Small intestine (tissue), 16 donors: ENCODE data around the gene PPM1J. TPM values are rescaled to one million over a fixed set of nuclear protein-coding genes. Genes with fewer than 3 reads are reported as not detected.
A peak's percentile ranks its signal among the peaks of the same experiment; 100 is the strongest.

Experiments
- DNase-seq, 2 donors: peaks; one replicate each; pipeline versions ENCODE4 v3.0.0 to v3.0.0-alpha.2; 2013
- FAIRE-seq: peaks from 2 replicates; lab custom pipeline; 2012; peaks lifted over from hg19 to GRCh38; lab: Jason Lieb, UNC
- H3K27ac ChIP-seq, 3 donors: one replicate each; pipeline ENCODE4 v1.5.1; 2013; ENCODE audit warnings: low read length in 2 of 3, mild to moderate bottlenecking in 2 of 3, control low read depth in 1 of 3, inconsistent platforms in 1 of 3, low read depth in 1 of 3, moderate library complexity in 1 of 3
- H3K27me3 ChIP-seq, 3 donors: one replicate each; pipeline ENCODE4 v1.6.1; 2013; ENCODE audit warnings: low read length in 3 of 3, inconsistent platforms in 1 of 3; ENCODE audit not compliant: control insufficient read depth in 3 of 3, insufficient read depth in 3 of 3
- H3K36me3 ChIP-seq, 3 donors: one replicate each; pipeline ENCODE4 v1.6.1; 2013; ENCODE audit warnings: low read length in 3 of 3, inconsistent platforms in 1 of 3, low read depth in 1 of 3, mild to moderate bottlenecking in 1 of 3, moderate library complexity in 1 of 3; ENCODE audit not compliant: control insufficient read depth in 3 of 3, insufficient read depth in 2 of 3
- H3K4me1 ChIP-seq, 3 donors: one replicate each; pipeline ENCODE4 v1.6.1; 2013; ENCODE audit warnings: low read length in 2 of 3, inconsistent platforms in 1 of 3, low read depth in 1 of 3, mild to moderate bottlenecking in 1 of 3, moderate library complexity in 1 of 3; ENCODE audit not compliant: control insufficient read depth in 3 of 3, insufficient read depth in 2 of 3
- H3K4me3 ChIP-seq, 3 donors: one replicate each; pipeline ENCODE4 v1.5.1; 2013; ENCODE audit warnings: low read length in 3 of 3, control low read depth in 1 of 3, inconsistent platforms in 1 of 3, low read depth in 1 of 3, mild to moderate bottlenecking in 1 of 3, moderate library complexity in 1 of 3
- H3K9me3 ChIP-seq, 2 donors: one replicate each; pipeline ENCODE4 v1.6.1; 2013; ENCODE audit warnings: low read depth in 1 of 2, low read length in 1 of 2; ENCODE audit not compliant: control insufficient read depth in 2 of 2, insufficient read depth in 1 of 2
- WGBS, 3 donors: extraction: QIAGEN DNeasy Blood & Tissue Kit; methylation state at CpG; one replicate each; pipeline ENCODE4 v1.1.7; 2013; 5-methylcytosine and 5-hydroxymethylcytosine counted together
- long read RNA-seq, 10 donors: transcript quantifications; one replicate each; lab custom pipeline, GENCODE V29; 2026
- polyA plus RNA-seq, 4 donors: library from polyadenylated mRNA; stranded (reverse) in 3 of 4; unstranded in 1 of 4; fragments of 200-250 nt in 3 of 4; fragments of 120-200 nt in 1 of 4; gene quantifications; one replicate each; pipeline versions ENCODE4 v1.2.1 to v1.2.3, GENCODE V29; 2013
- donor health status: healthy with polysubstance abuse.
- donor health status: control.
- donor health status: control.
- donor health status: Bipolar disorder and iron deficiency.
- donor health status: healthy.

Gene PPM1J, protein sequence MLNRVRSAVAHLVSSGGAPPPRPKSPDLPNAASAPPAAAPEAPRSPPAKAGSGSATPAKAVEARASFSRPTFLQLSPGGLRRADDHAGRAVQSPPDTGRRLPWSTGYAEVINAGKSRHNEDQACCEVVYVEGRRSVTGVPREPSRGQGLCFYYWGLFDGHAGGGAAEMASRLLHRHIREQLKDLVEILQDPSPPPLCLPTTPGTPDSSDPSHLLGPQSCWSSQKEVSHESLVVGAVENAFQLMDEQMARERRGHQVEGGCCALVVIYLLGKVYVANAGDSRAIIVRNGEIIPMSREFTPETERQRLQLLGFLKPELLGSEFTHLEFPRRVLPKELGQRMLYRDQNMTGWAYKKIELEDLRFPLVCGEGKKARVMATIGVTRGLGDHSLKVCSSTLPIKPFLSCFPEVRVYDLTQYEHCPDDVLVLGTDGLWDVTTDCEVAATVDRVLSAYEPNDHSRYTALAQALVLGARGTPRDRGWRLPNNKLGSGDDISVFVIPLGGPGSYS
- under 1 TPM in 2 of 4 donors, not detected in 2; 0.35 to 1.00 TPM for polyA plus RNA-seq
- long read RNA-seq, donor 1, result 0 reads
- long read RNA-seq, donor 2, result 0 reads
- long read RNA-seq, donor 3, result 0 reads
- long read RNA-seq, donor 4, result 0 reads
- long read RNA-seq, donor 5, result 0 reads
- long read RNA-seq, donor 6, result 0 reads
- long read RNA-seq, donor 7, result 0 reads
- long read RNA-seq, donor 8, result 0 reads
- long read RNA-seq, donor 9, result 0 reads
- long read RNA-seq, donor 10, partial matches to known transcripts, result 0 of 1 reads
- long read RNA-seq, donor 10, other reads (novel, unspliced or antisense), result 0 of 1 reads

- H3K9me3 ChIP-seq, result no peaks in the 10 kb centered on the region
- no peaks in the 10 kb centered on the region for H3K36me3 ChIP-seq
- peaks cover 0 to 9% (median 0%) of the 10 kb centered on the region in 3 donors for H3K4me1 ChIP-seq
- H3K27me3 ChIP-seq, result peaks cover 0 to 54% (median 0%) of the 10 kb centered on the region in 3 donors
- H3K4me3 ChIP-seq, result peak within 1 kb of the TSS; percentile 19 to 57 (median 57)
- FAIRE-seq (no peak), DNase-seq (peak; percentile 97 to 98)
- peak within 1 kb of the TSS in 2 of 3 donors; percentile 35 to 69 for H3K27ac ChIP-seq
- whole genome bisulfite sequencing, 3 donors, result 0 to 1% (median 0%) methylated on average over 35 to 51 of the region's 51 CpGs
Observed at GRCh38 chr1:112715264-112716053, at the start of gene PPM1J. Gene PPM1J (minus strand): TSS chr1:112715332. CDS start chr1:112715301, 31 bp downstream.

- no peak overlapping the region for H3K27ac ChIP-seq
- H3K36me3 ChIP-seq, result no peaks in the 10 kb centered on the region
- 59 to 70% (median 59%) methylated on average over 12 of the region's 12 CpGs for WGBS, 3 donors
- H3K27me3 ChIP-seq, result peaks cover 0 to 2% (median 0%) of the 10 kb centered on the region in 3 donors
- H3K9me3 ChIP-seq, result peaks cover 0 to 3% of the 10 kb centered on the region in 2 donors
- FAIRE-seq, result no peak
- no peaks in the 10 kb centered on the region for H3K4me1 ChIP-seq
- H3K4me3 ChIP-seq, result no peak overlapping the region
- no peak for DNase-seq
Observed at GRCh38 chr1:112762541-112763500, 47.7 kb upstream of the PPM1J start.

GRCh38 chr1:112761714-112762480 is 46.8 kb upstream of the PPM1J start:
- DNase-seq, result no peak
- no peaks in the 10 kb centered on the region for H3K36me3 ChIP-seq
- no peaks in the 10 kb centered on the region for H3K4me1 ChIP-seq
- WGBS, 3 donors, result 68 to 74% (median 73%) methylated on average over 9 of the region's 9 CpGs
- H3K4me3 ChIP-seq, result no peak overlapping the region
- H3K27me3 ChIP-seq, result peaks cover 0 to 2% (median 0%) of the 10 kb centered on the region in 3 donors
- no peak for FAIRE-seq
- H3K27ac ChIP-seq, result no peak overlapping the region
- H3K9me3 ChIP-seq, result peaks cover 0 to 3% of the 10 kb centered on the region in 2 donors

DNA sequence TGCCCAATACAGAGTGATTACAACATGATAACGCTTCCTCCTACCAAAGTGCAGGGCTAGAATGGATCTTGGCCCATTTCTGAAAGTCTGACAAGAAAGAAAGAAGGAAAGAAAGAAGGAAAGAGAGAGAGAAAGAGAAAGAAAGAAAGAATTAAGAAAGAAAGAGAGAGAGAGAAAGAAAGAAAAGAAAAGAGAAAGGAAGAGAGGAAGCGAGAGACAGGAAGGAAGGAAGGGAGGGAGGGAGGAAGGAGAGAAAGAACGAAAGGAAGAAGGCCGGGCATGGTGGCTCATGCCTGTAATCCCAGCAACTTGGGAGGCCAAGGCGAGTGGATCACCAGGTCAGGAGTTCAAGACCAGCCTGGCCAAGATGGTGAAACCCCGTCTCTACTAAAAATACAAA is 44.1 kb upstream of the PPM1J start:
- peaks cover 0 to 6% of the 10 kb centered on the region in 2 donors for H3K9me3 ChIP-seq
- no peak overlapping the region for H3K27ac ChIP-seq
- H3K27me3 ChIP-seq, result peaks cover 0 to 4% (median 0%) of the 10 kb centered on the region in 3 donors
- DNase-seq (no peak), FAIRE-seq (no peak)
- WGBS, 3 donors, result 67 to 72% (median 71%) methylated on average over 6 of the region's 6 CpGs
- no peaks in the 10 kb centered on the region for H3K36me3 ChIP-seq
- H3K4me1 ChIP-seq, result no peaks in the 10 kb centered on the region
- no peak overlapping the region for H3K4me3 ChIP-seq

- FAIRE-seq, result no peak
- no peak overlapping the region for H3K27ac ChIP-seq
- 0 to 25% (median 0%) methylated on average over 1 of the region's 1 CpG for WGBS, 3 donors
- H3K9me3 ChIP-seq, result peaks cover 0 to 6% of the 10 kb centered on the region in 2 donors
- H3K36me3 ChIP-seq, result no peaks in the 10 kb centered on the region
- H3K4me1 ChIP-seq, result no peaks in the 10 kb centered on the region
- no peak overlapping the region for H3K4me3 ChIP-seq
- H3K27me3 ChIP-seq, result peaks cover 0 to 4% (median 0%) of the 10 kb centered on the region in 3 donors
- DNase-seq, result no peak
Observed at GRCh38 chr1:112754116-112754628, 39.0 kb upstream of the PPM1J start.

DNA sequence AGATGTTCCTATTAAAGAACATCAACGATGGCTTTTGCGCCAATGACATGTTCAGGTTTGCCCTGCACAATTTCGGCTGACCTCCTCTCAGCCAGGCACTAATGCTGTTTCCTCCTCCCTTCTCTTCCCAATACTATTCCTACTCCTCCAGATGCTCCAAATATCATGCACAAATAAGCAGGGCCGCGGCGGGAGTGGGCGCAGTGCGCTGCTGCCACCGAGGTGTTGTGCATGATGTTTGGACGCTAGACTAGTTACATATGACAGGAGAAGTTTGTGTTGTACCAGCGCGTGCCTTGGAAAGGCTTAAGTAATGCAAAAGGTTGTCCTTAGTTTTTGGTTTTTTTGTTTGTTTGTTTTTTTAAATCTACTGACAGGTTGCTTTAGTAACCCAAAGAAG is 33.3 kb upstream of the PPM1J start:
- WGBS, 3 donors, result 90 to 96% (median 95%) methylated on average over 12 of the region's 12 CpGs
- peaks cover 0 to 11% (median 0%) of the 10 kb centered on the region in 3 donors for H3K4me1 ChIP-seq
- FAIRE-seq (no peak), DNase-seq (no peak)
- H3K36me3 ChIP-seq, result no peaks in the 10 kb centered on the region
- no peak overlapping the region for H3K27ac ChIP-seq
- H3K27me3 ChIP-seq, result peaks cover 4 to 25% (median 14%) of the 10 kb centered on the region in 3 donors
- H3K9me3 ChIP-seq, result peaks cover 0 to 5% of the 10 kb centered on the region in 2 donors
- H3K4me3 ChIP-seq, result no peak overlapping the region
